GM10847 (cell line): ENCODE data around the gene TOR1A.

Experiments
- POLR2A ChIP-seq: IDR thresholded peaks from 2 replicates; pipeline ENCODE4 v1.6.1; 2011; ENCODE audit not compliant: insufficient read length; ENCODE audit errors: extremely low read depth

Gene TOR1A

GRCh38 chr9:129777769-129778130 is 46.2 kb downstream of the TOR1A start:
- no peak for TF ChIP-seq POLR2A

DNA sequence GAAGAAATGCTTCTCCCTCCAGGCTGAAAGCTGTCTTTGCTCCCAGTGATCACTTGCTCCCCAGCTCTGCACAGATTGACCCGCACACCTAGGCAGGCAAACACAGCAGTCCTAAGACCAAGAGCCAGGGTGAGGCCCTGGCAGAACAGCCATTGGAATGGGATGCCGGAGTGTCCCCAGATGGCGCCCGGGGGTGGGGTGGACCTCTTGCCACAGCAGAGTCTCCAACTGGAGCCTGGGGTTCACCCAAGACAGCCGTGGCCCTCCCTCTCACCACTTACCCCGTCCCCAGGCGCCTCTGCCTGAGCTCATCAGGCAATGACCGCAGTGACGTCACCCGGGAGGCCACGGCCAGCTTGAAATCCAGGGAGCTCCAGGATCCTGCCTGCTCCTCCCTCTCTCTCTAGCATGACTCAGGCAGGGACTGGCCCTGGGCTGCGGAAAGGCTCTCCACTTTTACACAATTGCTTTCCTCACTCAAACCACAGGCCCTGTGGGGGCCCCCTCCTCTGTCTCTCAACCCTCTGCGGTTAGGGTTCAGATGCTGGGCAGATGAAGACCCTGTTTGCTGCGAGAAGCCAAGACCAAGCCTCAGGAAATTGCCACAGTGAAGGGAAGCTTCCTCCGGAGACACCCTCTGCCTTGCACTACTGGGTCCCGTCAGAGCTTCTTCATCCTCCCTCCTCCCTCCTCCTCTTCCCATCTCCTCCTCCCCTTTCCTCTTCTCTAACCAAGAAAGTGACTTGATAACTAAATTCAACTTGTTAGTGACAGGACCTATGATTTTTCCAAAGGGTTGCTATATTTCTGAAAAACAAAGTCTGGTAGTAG is 46.8 kb downstream of the TOR1A start:
- no peak for TF ChIP-seq POLR2A

DNA sequence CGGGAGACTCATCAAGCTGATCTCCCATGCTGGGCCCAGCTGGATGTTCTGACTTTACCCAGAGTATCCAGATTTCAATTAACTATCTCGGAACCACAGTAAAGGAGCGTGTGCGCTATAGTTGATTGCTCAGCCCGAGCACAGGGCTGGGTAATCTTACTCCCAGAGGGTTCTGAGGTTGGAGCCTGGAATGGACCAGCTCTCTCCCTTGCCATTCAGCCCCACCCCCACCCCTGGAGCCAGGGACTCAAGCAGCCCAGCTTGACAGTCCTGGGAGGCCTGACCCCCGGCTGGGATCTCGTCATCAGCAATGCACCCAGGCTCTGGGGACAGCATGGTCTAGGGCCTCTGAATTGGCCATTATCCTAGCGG is 47.4 kb downstream of the TOR1A start:
- TF ChIP-seq POLR2A = no peak

DNA sequence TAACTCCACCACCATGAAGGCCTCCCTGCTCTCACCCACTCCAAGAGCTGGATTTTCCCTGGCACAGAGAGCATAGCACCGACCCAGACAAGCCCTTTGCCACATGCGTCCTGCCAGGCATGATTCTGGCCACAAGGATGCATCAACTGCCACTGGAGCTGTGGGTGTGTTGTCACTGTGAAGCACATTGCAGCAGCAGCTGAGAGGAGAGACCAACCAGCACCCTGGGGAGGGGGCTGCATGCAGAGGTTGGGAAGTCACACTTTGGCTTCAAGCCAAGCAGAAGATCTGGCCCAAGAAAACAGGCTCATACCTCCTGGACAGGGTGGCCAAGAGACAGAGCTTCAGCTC is 48.5 kb downstream of the TOR1A start:
- TF ChIP-seq POLR2A = no peak

DNA sequence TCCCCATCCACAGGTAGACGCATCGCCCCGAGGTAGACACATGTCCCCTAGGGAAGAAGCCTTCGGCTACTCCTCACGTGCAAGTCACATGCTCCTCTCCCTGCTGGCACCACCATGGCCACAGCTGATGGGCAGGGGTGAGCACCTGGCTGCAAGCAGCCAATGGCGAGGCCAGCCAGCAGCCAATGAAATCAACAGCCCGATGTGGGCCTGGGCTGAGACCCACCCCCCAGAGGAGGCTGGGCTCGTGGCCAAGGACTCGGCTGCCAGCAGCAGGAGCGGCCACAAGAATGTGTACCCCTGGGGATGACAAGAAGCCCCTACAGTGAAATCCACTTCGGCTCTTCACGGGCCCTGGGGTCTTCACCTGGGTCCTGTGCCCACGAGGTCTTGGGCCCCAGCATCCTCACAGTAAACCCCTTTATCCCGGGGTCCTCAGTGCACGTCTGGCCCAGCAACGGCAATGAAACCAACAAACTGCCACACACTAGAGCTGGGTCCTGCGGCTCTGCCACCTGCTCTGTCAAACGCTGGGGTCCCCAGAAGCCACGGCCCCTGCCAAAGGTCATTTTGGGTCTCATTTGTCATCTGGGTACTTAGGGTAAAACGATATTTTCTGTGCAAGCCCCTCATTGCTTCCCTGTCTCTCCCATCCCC is 49.0 kb downstream of the TOR1A start:
- no peak for TF ChIP-seq POLR2A

- TF ChIP-seq POLR2A = no peak
These were observed 50.5 kb downstream of the TOR1A start for GRCh38 chr9:129773262-129774048.

- TF ChIP-seq POLR2A = no peak
These were observed 53.2 kb downstream of the TOR1A start for GRCh38 chr9:129770741-129771140.

GRCh38 chr9:129769669-129770068 is 54.3 kb downstream of the TOR1A start:
- TF ChIP-seq POLR2A = no peak

DNA sequence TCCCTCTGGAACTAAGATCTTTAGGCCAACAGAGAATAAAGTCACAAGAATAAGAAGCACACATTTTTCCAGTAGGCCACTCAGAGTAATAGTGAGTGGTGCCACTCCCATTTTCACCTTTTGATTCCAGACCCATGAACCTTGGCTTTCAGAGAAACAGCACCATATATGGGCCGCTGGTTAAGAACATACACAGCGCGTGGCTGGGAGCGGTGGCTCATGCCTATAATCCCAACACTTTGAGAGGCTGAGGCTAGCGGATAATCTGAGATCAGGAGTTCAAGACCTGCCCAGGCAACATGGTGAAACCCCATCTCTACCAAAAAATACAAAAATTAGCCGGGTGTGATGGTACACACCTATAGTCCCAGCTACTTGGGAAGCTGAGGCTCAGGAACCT is 55.5 kb downstream of the TOR1A start:
- TF ChIP-seq POLR2A = no peak

GRCh38 chr9:129765764-129766317 is 58.1 kb downstream of the TOR1A start:
- no peak for TF ChIP-seq POLR2A

DNA sequence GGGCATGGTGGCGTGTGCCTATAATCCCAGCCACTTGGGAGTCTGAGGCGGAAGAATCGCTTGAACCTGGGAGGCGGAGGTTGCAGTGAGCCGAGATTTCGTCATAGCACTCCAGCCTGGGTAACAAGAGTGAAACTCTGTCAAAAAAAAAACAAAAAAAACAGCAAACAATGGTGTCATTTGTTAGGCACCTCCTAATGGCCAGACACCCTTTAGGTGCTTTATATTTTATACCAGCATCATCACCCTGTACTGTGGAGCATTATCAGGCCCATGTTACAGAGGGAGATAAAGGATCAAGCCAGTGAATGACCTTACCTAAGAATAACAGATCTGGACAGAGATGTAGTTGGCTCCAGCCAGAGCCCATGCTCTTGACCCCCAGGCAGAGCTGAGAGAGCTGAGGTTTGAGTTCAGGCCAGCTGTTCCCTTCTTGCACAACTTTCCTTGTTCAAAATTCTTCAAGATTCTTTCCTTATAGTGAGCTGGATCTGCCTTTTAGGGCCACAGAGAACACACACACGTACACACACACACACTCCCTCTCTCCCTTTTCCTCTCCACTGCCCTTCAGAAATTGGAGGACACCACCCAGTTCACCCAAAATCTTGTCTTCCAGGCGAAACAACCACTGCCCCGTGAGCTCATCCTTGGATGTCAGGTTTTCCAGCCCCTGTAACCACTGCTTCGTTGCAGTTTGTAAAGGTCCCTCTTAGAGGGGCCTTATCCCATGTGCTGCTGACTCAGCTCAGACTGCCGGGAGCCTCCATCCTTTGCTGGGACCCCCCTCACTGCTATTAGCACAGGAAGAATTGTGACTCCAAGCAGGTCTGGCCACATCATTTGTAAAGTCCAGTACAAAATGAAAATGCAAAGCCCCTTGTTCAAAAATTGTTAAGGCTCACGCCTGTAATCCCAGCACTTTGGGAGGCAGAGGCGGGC is 60.7 kb downstream of the TOR1A start:
- no peak for TF ChIP-seq POLR2A
